KBM-7 (cell line): Measurements from ENCODE around the gene FTO.

Experiments used
- DNase-seq: peaks from one replicate; pipeline ENCODE4 v3.0.0-alpha.2; 2015
- in situ Hi-C: fragments of 300-500 bp; cut with MboI; formaldehyde crosslinking; loops from 2 replicates; pipeline ENCODE4 v1.14.3; 2020; ENCODE audit warnings: low sequenced_read_pairs, low pct_unique_long_range_greater_than_20kb, mixed read lengths

Gene FTO

DNA sequence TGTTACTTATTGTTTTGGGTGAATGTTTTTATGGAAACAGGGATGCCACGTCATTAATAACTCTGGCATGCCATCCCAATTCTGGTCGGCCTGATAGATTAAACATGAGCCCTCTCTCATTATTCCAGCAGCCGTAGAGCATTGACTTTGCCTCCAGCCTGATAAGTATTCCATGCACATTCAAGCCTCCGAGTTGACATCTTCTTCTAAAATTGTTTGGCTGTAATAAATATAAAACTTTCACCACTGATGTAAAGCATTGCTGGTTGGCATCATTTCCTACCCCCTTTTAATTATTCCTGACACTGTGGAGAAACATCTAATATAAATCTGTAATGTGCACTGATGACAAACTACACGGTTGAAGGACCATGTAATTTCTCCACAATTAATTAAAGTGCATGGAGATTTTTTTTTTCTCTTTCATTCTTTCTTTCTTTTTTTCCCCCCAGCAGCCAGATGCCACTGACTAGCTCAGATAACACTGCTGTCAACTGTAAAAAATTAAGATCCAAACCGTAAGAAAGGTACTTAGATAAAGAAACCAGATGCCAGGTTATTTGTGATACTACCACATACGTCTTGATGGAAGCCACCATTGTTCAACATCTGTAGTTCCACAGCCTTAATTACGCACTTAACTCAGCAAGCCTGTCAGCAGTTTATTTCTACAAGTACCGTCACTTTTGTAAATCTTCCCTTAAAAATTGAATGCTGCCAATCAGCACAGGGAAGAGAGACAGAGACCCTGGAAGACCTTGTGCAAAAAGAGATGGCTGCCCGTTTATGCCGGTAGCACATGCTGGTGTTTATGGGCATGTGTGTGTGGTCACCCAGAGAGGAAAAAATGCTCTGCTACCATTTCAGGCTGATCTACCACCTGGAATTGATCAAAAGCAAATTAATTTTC, 344.9 kb downstream of the FTO start:
- no peak for DNase-seq
- in situ Hi-C loops = no loop called here

DNA sequence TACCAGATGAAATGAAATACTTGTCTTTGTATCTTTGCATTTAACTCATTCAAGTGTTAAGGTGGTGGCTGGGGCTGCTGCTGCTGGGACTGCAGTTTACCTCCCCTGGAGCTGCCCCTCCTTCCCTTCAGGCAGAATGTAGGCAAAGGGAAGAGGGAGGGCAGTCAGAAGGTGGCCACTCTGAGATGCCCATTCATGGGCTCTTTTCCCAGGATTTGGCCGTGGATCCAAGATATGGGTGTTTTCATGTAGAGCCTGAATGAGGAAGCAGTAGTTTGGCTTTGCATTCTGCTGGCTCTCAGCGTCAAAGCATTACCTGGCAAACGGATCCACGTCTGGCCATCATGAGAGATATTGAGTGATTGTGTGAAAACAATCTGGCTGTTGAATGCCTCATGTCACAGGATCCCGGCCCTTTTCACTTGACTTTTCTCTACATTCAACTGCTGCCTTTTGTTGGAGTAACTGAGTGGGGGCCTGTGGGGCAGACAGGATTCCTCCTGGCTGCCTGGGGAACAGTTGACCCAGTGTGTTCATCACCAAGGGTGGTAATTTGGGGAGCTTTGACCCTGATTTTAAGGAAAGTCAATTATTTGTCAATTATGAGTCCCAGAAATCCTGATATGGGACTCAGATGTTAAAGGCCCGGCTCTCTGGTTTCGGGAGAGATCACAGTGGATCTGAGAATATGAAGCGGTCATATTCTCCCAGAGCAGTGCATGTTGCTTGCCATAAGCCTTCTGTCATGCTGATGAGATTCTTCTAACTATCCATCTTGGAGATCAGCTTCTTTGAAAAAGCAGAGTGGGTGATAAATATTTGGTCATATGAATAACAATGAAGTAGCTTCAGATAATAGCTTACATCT, 345.9 kb downstream of the FTO start:
- in situ Hi-C loops = no loop called here

DNA sequence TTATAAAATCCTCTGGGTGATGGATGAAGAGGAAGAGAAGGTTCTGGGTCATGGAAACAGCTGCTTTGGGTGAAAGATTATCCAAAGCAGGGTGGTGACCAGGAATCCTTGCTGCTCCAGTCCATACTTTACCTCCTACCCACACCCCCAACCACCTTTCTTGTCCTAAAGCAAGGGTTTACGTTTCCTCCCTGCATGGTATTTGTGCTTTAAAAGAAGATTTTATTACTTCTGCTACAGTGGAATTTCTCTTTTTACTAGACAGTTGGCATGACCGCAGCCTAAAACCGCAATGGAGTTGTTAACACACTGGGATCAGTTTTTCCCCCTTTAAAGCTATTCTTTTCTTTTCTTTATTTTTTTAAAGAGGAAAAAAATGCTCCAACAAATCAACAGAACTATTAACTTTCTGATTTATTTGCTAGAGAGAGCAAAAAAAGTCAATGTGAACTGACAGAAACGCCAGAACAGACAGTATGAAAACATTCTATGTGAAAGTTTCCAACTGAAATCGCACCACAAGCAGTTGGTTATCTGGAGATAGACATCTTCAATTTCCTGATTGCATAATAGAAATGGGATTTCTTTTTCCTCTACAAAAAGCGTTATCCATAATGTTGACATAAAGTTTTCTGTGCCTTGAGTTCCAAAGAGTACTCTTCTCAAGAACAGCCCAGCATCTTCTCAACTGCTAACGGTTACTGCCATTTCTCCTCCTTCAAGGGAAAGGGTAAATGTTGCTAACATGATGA, 346.7 kb downstream of the FTO start:
- in situ Hi-C loops = no loop called here
- DNase-seq = peak; percentile 96

More for the DNA sequence above, 345.9 kb downstream of the FTO start:
- DNase-seq = peak; percentile 62

DNA sequence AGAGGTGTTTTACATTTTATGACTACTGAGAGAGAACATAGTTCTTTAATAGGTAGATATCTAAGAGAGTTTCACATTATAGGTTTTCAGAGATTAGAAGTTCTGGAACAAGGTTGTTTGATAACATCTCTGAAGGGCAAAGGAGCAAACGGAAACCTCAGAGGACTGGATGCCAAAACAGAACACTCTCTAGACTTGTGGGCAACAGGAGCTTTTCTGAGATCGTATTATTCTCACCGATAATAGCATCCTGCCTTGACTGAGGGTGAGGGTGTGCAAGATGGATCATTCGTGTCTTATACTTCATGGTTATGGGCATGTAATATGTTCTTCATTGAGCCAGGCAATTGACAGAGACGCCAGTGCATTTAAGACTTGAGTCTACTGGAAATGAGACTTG, 347.9 kb downstream of the FTO start:
- in situ Hi-C loops = no loop called here
- peak; percentile 53 for DNase-seq

GRCh38 chr16:54052271-54052670, 348.3 kb downstream of the FTO start:
- no peak for DNase-seq
- in situ Hi-C loops = no loop called here

DNA sequence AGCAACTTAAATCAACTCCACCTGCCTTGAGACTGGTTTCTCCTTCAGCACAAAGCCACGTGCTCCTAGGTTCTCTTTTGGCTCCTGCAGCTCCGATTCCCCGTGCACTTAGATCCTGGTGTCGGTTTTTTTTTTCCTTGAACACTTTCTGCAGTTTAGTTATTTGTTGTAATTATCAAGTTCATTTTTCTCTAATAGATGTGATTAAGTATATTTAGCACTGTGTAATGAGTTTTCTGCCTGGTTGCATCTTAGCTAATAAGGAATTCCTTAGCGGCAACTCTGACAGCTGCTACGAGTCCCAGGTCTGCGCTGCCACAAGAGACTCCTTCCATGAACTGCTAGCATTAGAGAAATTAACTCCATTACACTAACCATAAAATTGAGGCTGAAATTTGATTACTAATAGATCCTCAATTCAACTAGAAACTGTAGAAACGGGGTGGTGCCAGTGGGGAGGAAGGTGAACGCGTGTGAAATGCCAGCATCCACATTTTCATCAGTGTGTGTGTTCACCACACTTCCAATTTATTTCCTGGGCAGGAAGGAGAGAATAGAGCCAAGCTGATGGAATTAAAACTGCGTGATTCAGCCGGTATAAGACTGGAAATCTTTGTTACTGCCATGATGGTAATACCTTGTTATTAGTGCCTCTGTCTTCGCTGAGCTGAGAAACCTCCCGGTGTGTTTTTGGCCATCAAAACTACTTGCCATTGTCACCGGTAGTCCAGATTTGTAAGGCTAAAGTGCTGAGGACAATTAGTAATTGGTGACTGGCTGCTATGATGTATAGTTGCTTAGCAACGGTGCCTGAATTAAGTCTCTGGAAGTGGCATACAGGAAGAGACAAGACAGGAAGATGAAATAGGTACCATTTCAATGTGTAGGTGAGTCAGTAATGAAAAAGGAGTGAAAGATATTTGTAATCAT, 350.2 kb downstream of the FTO start:
- in situ Hi-C loops = no loop called here
- no peak for DNase-seq

GRCh38 chr16:54055191-54055590, 351.2 kb downstream of the FTO start:
- in situ Hi-C loops = no loop called here
- DNase-seq = no peak

- DNase-seq = no peak
- in situ Hi-C loops = no loop called here
These were observed 351.9 kb downstream of the FTO start for GRCh38 chr16:54055864-54056263.

DNA sequence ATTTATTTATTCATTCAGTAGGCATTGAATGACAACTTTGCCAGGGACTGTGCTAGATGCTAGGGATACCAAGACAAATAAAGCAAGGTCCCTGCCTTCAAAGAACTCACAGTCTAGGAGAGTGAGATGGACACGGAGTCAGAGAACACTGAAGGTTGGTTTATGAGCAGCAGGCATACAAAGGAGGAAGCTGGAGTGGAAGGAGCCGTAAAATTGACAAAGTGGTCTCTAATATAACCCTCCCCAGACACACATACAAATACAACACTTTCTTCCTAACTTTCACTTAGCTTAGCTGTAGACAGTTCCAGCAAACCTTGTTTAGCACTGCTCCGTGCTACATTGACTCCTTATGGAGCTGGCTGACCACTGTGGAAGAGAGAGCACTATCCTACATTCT, 353.0 kb downstream of the FTO start:
- peak; percentile 58 for DNase-seq
- in situ Hi-C loops = no loop called here

DNA sequence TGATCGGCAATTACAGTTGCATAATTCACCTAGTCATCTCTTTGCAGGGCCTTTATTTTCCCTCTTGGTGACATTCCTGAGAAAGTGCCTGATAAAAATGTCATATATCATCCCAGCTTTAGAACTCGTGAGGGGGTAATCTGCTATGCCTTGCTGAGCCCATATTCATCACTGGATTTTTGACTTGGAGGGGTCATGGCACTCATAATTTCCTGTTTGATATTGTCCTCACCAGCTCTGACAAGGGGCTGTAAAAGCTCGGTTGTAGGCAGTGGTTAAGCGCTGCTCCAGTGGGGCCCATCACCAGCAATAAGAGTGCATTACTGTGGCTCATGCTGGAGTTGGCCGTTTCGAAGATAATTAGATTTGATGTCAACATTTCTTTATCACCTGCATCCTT, 355.4 kb downstream of the FTO start:
- in situ Hi-C loops = no loop called here
- DNase-seq = no peak

- in situ Hi-C loops = no loop called here
- no peak for DNase-seq
These were observed 356.9 kb downstream of the FTO start for GRCh38 chr16:54060599-54061421.

DNA sequence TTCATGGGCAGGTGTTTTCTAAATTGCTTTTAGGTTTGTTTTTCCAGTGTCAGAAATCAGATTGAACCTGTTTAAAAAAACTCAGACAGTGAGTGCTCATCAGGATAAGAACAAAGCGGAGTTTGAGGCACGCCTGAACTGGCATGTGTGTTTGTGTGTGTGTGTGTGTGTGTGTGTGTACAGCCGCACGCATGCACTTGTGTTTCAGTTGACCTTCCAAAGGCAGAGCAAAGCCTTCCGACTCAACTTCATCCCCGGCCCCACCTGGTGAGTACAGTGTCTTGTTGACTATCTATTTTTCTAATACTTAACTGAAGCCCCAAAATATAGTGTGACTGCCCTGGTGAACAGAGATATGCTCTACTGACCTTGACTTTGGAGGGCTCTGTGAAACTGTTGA, 357.5 kb downstream of the FTO start:
- in situ Hi-C loops = no loop called here
- no peak for DNase-seq

- in situ Hi-C loops = no loop called here
- no peak for DNase-seq
These were observed 358.7 kb downstream of the FTO start for GRCh38 chr16:54062361-54063278.

- in situ Hi-C loops = no loop called here
- no peak for DNase-seq
These were observed 359.4 kb downstream of the FTO start for GRCh38 chr16:54063279-54063773.

- no peak for DNase-seq
- in situ Hi-C loops = no loop called here
These were observed 362.6 kb downstream of the FTO start for GRCh38 chr16:54066451-54067105.
